ENCODE data around the gene ANAPC2.

GRCh38 chr9:137192448-137192780 is 4.1 kb upstream of the ANAPC2 start:
- TF ChIP-seq CTCF (IDR thresholded peaks at IDR 0.05; ENCODE audit: borderline replicate concordance, extremely low read depth, low read length, poor library complexity, severe bottlenecking) (no peak), EZH2 (IDR thresholded peaks at IDR 0.05; ENCODE audit: borderline replicate concordance, low read depth, low read length, severe bottlenecking) (no peak)

Data from DND-41 (cell line).